Progenitor cell of endocrine pancreas (in vitro differentiated cells): ENCODE data around the gene NID2. TPM values are rescaled to one million over a fixed set of nuclear protein-coding genes. Genes with fewer than 3 reads are reported as not detected.
A peak's percentile ranks its signal among the peaks of the same experiment; 100 is the strongest.

Source experiments
- DNase-seq: peaks from one replicate; pipeline ENCODE4 v3.0.0; 2021; ENCODE audit warnings: low spot score; ENCODE audit not compliant: unreplicated experiment
- H3K27ac Mint-ChIP-seq: 2 replicates; pipeline ENCODE4 v1.8.0; 2021; ENCODE audit warnings: mild to moderate bottlenecking, moderate library complexity, mixed read lengths
- H3K27me3 Mint-ChIP-seq: 2 replicates; pipeline ENCODE4 v1.8.0; 2021; ENCODE audit warnings: mixed read lengths
- H3K36me3 Mint-ChIP-seq: 2 replicates; pipeline ENCODE4 v1.8.0; 2022; ENCODE audit warnings: mixed read lengths; ENCODE audit not compliant: insufficient read depth
- H3K4me1 Mint-ChIP-seq: 2 replicates; pipeline ENCODE4 v1.8.0; 2021; ENCODE audit warnings: low read depth, mixed read lengths
- H3K4me3 Mint-ChIP-seq: 2 replicates; pipeline ENCODE4 v1.8.0; 2021; ENCODE audit warnings: low read depth, mild to moderate bottlenecking, moderate library complexity, mixed read lengths
- H3K9me3 Mint-ChIP-seq: 2 replicates; pipeline ENCODE4 v1.8.0; 2021; ENCODE audit warnings: low read depth, mixed read lengths
- CTCF ChIP-seq: fragments of 200-600 bp; sonication (generic); IDR thresholded peaks from one replicate; pipeline ENCODE4 v1.5.0; 2021; ENCODE audit warnings: antibody characterized with exemption, mild to moderate bottlenecking; ENCODE audit not compliant: unreplicated experiment
- total RNA-seq: library from RNA; stranded (reverse); gene quantifications from 2 replicates; pipeline ENCODE4 v1.2.1, GENCODE V29; 2021

NID2 gene
- total RNA-seq, 1 donor from 2014 or later: 2.1 TPM

- TF ChIP-seq CTCF: no peak
- H3K27me3 Mint-ChIP-seq: no peaks in the 10 kb centered on the region
- H3K9me3 Mint-ChIP-seq: no peaks in the 10 kb centered on the region
- H3K27ac Mint-ChIP-seq: no peak overlapping the region
- H3K4me3 Mint-ChIP-seq: no peak overlapping the region
- peaks cover 16% of the 10 kb centered on the region for H3K36me3 Mint-ChIP-seq
- no peak for DNase-seq
- H3K4me1 Mint-ChIP-seq: peaks cover 16% of the 10 kb centered on the region
These were observed 70.5 kb downstream of the NID2 start for GRCh38 chr14:51998348-51998747.

- Mint-ChIP-seq H3K27me3 (no peaks in the 10 kb centered on the region), H3K36me3 (peaks cover 11% of the 10 kb centered on the region), H3K27ac (no peak overlapping the region), H3K9me3 (no peaks in the 10 kb centered on the region), H3K4me3 (no peak overlapping the region), H3K4me1 (no peaks in the 10 kb centered on the region)
- peak; percentile 75 for TF ChIP-seq CTCF
- no peak for DNase-seq
These were observed 72.6 kb downstream of the NID2 start for GRCh38 chr14:51996148-51996746.

DNA sequence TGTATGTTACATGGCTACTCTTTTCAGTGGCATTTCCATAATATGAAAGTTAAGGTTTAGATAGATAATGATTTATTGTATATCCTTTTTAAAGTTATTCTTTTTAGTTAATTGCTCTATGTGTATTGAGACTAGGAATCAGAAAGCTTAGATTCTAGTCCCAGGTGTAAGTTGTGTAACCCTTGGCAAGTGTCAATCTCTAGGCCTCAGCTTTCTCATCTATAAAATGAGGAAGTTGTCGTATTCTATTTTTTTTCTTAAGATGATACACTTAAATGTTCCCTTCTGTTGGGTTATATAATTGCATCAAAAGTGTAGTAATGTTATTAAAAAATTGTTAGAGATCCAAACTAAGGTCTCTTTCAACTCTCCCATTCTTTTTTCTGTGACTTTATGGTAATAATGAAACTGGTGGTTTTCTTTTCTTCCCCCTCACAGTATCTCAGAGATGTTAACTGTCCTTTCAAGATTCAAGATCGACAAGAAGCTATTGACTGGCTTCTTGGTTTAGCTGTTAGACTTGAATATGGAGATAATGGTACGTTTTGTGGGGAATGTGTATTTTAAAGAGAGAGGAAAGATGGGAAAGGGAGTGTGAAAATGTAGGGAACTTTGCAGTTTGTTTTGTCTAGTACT, 75.5 kb downstream of the NID2 start:
- DNase-seq: no peak
- Mint-ChIP-seq H3K9me3 (no peaks in the 10 kb centered on the region), H3K36me3 (peaks cover 8% of the 10 kb centered on the region), H3K4me3 (no peak overlapping the region), H3K27ac (no peak overlapping the region), H3K4me1 (peaks cover 9% of the 10 kb centered on the region), H3K27me3 (no peaks in the 10 kb centered on the region)
- TF ChIP-seq CTCF: no peak

- Mint-ChIP-seq H3K9me3 (no peaks in the 10 kb centered on the region), H3K4me3 (peak overlapping the region; percentile 90), H3K27me3 (no peaks in the 10 kb centered on the region), H3K36me3 (peaks cover 4% of the 10 kb centered on the region), H3K4me1 (peaks cover 12% of the 10 kb centered on the region), H3K27ac (no peak overlapping the region)
- no peak for TF ChIP-seq CTCF
- DNase-seq: no peak
These were observed 78.4 kb downstream of the NID2 start for GRCh38 chr14:51990488-51990887.

DNA sequence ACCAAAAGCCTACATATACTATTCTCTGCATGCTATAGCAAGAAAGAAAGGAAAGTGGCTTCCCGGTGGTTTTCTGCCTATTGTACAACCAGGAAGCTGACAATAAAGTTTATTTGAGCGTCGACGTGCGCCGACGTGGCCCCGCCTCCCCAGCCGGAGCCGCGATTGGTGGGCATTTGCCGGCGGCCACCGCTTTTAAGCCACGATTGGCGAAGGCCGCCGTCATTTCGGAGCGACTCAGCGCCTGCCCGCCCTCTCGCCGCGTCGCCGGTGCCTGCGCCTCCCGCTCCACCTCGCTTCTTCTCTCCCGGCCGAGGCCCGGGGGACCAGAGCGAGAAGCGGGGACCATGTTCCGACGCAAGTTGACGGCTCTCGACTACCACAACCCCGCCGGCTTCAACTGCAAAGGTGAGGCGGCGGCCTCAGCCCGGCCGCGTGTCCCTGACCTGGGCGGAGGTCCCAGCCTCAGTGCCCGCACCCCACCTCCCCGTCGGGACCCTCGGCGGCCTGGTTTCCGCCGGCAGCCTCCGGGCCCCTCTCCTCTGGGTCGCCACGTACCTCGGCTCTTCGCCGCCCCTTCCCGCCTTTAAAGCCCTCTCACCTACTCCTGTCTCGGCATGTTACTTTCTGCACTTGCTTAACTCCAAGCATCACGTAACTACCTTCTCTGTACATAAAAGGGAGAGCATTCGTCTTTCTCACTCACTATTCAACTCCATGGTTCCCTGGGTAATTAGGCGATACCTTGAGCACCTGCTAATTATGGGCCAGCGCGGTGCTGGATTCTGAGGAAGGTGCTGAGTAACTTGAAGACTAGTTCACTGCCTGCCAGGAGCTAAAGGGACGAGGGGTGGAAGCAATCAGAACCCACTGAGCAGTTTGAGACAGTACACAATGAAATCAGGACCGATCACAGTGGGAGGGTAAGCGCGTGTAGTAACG, 79.3 kb downstream of the NID2 start, which contains the start of gene RTRAF:
Gene RTRAF, plus strand, starts transcription at position 254 of the 942 bp plus-strand sequence. Its CDS starts 94 bp downstream, at position 348.
- H3K4me3 Mint-ChIP-seq: peak within 1 kb of the TSS; percentile 90
- peaks cover 12% of the 10 kb centered on the region for H3K4me1 Mint-ChIP-seq
- peaks cover 4% of the 10 kb centered on the region for H3K27me3 Mint-ChIP-seq
- no peak for TF ChIP-seq CTCF
- H3K36me3 Mint-ChIP-seq: peaks cover 2% of the 10 kb centered on the region
- DNase-seq: peak; percentile 85
- H3K27ac Mint-ChIP-seq: peak within 1 kb of the TSS; percentile 88
- H3K9me3 Mint-ChIP-seq: no peaks in the 10 kb centered on the region
